ENCODE results near the gene TMEM131L. TPM values are rescaled to one million over a fixed set of nuclear protein-coding genes. Genes with fewer than 3 reads are reported as not detected.

The TMEM131L gene
- total and polyA plus RNA-seq, 4 donors: 4.9 to 41.3 (median 12.9) TPM

GRCh38 chr4:153519687-153520086 is 53.5 kb downstream of the TMEM131L start:
- Histone ChIP-seq H3K9ac (ENCODE audit: low read depth in 1 of 2, low read length in 2 of 2) (peak overlapping the region; percentile 6 to 98), H3K4me1 (ENCODE audit: control insufficient read depth in 4 of 4, insufficient read depth in 4 of 4, low read length in 3 of 4) (peaks cover under 1 to 52% (median 32%) of the 10 kb centered on the region in 4 donors), H3K27me3 (ENCODE audit: control insufficient read depth in 4 of 4, insufficient read depth in 4 of 4, low read length in 3 of 4) (no peaks in the 10 kb centered on the region), H3K4me3 (ENCODE audit: low read depth in 1 of 3, low read length in 3 of 3) (no peak overlapping the region), H3K9me3 (ENCODE audit: control insufficient read depth in 4 of 4, low read length in 3 of 4) (no peaks in the 10 kb centered on the region), H3K36me3 (ENCODE audit: control insufficient read depth in 4 of 4, insufficient read depth in 3 of 4, low read depth in 1 of 4, low read length in 3 of 4) (peaks cover 0 to 2% (median 0%) of the 10 kb centered on the region in 4 donors), H3K27ac (ENCODE audit: low read depth in 1 of 2, low read length in 2 of 2) (peak overlapping the region; percentile 82 to 84)
- WGBS: 49% methylated on average over 1 of the region's 1 CpG
- TF ChIP-seq FOXA2 (IDR thresholded peaks at IDR 0.05) (no peak), HNF4G (IDR thresholded peaks at IDR 0.05) (no peak), GABPA (IDR thresholded peaks at IDR 0.05 in 1 of 2, conservative IDR thresholded peaks at IDR 0.05 in 1 of 2) (no peak), JUND (IDR thresholded peaks at IDR 0.05) (no peak), ATF3 (IDR thresholded peaks at IDR 0.05) (no peak), MAX (IDR thresholded peaks at IDR 0.05) (no peak), FOXA1 (IDR thresholded peaks at IDR 0.05) (no peak)
- DNase-seq (ENCODE audit: low spot score): no peak

GRCh38 chr4:153520227-153520626 is 54.1 kb downstream of the TMEM131L start:
- no peak for TF ChIP-seq RAD21 (IDR thresholded peaks at IDR 0.05)
- 76% methylated on average over 4 of the region's 4 CpGs for WGBS
- H3K4me3 ChIP-seq (ENCODE audit: low read depth in 1 of 3, low read length in 3 of 3): no peak overlapping the region
- peaks cover 0 to 55% (median 32%) of the 10 kb centered on the region in 4 donors for H3K4me1 ChIP-seq (ENCODE audit: control insufficient read depth in 4 of 4, insufficient read depth in 4 of 4, low read length in 3 of 4)
- no peaks in the 10 kb centered on the region for H3K9me3 ChIP-seq (ENCODE audit: control insufficient read depth in 4 of 4, low read length in 3 of 4)
- peak overlapping the region; percentile 49 to 84 for H3K27ac ChIP-seq (ENCODE audit: low read depth in 1 of 2, low read length in 2 of 2)
- H3K27me3 ChIP-seq (ENCODE audit: control insufficient read depth in 4 of 4, insufficient read depth in 4 of 4, low read length in 3 of 4): no peaks in the 10 kb centered on the region
- no peak overlapping the region for H3K9ac ChIP-seq (ENCODE audit: low read depth in 1 of 2, low read length in 2 of 2)
- no peak for DNase-seq (ENCODE audit: low spot score)
- peaks cover 0 to 2% (median 0%) of the 10 kb centered on the region in 4 donors for H3K36me3 ChIP-seq (ENCODE audit: control insufficient read depth in 4 of 4, insufficient read depth in 3 of 4, low read depth in 1 of 4, low read length in 3 of 4)

GRCh38 chr4:153520801-153521329 is 54.7 kb downstream of the TMEM131L start:
- DNase-seq (ENCODE audit: low spot score): no peak
- no peak overlapping the region for H3K9ac ChIP-seq (ENCODE audit: low read depth in 1 of 2, low read length in 2 of 2)
- TF ChIP-seq FOXA2 (IDR thresholded peaks at IDR 0.05) (no peak), JUND (IDR thresholded peaks at IDR 0.05) (no peak), ATF3 (IDR thresholded peaks at IDR 0.05) (no peak), TAF1 (conservative IDR thresholded peaks at IDR 0.05) (no peak), SP1 (IDR thresholded peaks at IDR 0.05) (no peak), HNF4G (IDR thresholded peaks at IDR 0.05) (no peak), MAX (IDR thresholded peaks at IDR 0.05) (no peak), NR2F2 (IDR thresholded peaks at IDR 0.05) (no peak), REST (IDR thresholded peaks at IDR 0.05) (no peak), FOXA1 (IDR thresholded peaks at IDR 0.05) (no peak), HNF4A (conservative IDR thresholded peaks at IDR 0.05) (no peak), RAD21 (IDR thresholded peaks at IDR 0.05) (no peak), EGR1 (IDR thresholded peaks at IDR 0.05; ENCODE audit: low read depth in 2 of 2) (no peak), YY1 (IDR thresholded peaks at IDR 0.05) (no peak), RXRA (IDR thresholded peaks at IDR 0.05) (no peak), GABPA (IDR thresholded peaks at IDR 0.05 in 1 of 2, conservative IDR thresholded peaks at IDR 0.05 in 1 of 2) (no peak), ZBTB33 (IDR thresholded peaks at IDR 0.05) (no peak)
- WGBS: 62% methylated on average over 8 of the region's 8 CpGs
- H3K4me3 ChIP-seq (ENCODE audit: low read depth in 1 of 3, low read length in 3 of 3): no peak overlapping the region
- peak overlapping the region in 1 of 2 donors; percentile 49 for H3K27ac ChIP-seq (ENCODE audit: low read depth in 1 of 2, low read length in 2 of 2)
- H3K4me1 ChIP-seq (ENCODE audit: control insufficient read depth in 4 of 4, insufficient read depth in 4 of 4, low read length in 3 of 4): peaks cover 0 to 55% (median 32%) of the 10 kb centered on the region in 4 donors
- H3K9me3 ChIP-seq (ENCODE audit: control insufficient read depth in 4 of 4, low read length in 3 of 4): no peaks in the 10 kb centered on the region
- no peaks in the 10 kb centered on the region for H3K27me3 ChIP-seq (ENCODE audit: control insufficient read depth in 4 of 4, insufficient read depth in 4 of 4, low read length in 3 of 4)
- peaks cover 0 to 2% (median 0%) of the 10 kb centered on the region in 4 donors for H3K36me3 ChIP-seq (ENCODE audit: control insufficient read depth in 4 of 4, insufficient read depth in 3 of 4, low read depth in 1 of 4, low read length in 3 of 4)
